ENCODE data around the gene TFAM.

GRCh38 chr10:58360412-58361004 is 24.7 kb upstream of the TFAM start:
- TF ChIP-seq, protein P1, sequence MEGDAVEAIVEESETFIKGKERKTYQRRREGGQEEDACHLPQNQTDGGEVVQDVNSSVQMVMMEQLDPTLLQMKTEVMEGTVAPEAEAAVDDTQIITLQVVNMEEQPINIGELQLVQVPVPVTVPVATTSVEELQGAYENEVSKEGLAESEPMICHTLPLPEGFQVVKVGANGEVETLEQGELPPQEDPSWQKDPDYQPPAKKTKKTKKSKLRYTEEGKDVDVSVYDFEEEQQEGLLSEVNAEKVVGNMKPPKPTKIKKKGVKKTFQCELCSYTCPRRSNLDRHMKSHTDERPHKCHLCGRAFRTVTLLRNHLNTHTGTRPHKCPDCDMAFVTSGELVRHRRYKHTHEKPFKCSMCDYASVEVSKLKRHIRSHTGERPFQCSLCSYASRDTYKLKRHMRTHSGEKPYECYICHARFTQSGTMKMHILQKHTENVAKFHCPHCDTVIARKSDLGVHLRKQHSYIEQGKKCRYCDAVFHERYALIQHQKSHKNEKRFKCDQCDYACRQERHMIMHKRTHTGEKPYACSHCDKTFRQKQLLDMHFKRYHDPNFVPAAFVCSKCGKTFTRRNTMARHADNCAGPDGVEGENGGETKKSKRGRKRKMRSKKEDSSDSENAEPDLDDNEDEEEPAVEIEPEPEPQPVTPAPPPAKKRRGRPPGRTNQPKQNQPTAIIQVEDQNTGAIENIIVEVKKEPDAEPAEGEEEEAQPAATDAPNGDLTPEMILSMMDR (IDR thresholded peaks at IDR 0.05; ENCODE audit: borderline replicate concordance, extremely low read depth, low read length, poor library complexity, severe bottlenecking): no peak
- TF ChIP-seq EZH2 (IDR thresholded peaks at IDR 0.05; ENCODE audit: borderline replicate concordance, low read depth, low read length, severe bottlenecking): no peak

Measured in DND-41 (cell line).